ENCODE measurements around the gene FASTK. TPM values are rescaled to one million over a fixed set of nuclear protein-coding genes. Genes with fewer than 3 reads are reported as not detected.

Gene FASTK
- total RNA-seq, 2 donors from 2014 or later, result 64.0 to 71.0 TPM

GRCh38 chr7:151056283-151056665 lies 24.3 kb downstream of the FASTK start:
- H3K27me3 Mint-ChIP-seq (ENCODE audit: insufficient read depth), result peaks cover 28% of the 10 kb centered on the region
- peaks cover 7% of the 10 kb centered on the region for H3K36me3 Mint-ChIP-seq (ENCODE audit: low read depth)
- Histone ChIP-seq H3K27ac (ENCODE audit: low read depth, low read length) (no peak overlapping the region), H3K4me1 (ENCODE audit: control insufficient read depth, insufficient read depth, low read length) (peaks cover 11% of the 10 kb centered on the region), H3K9ac (ENCODE audit: extremely low read depth, low read length, poor library complexity, severe bottlenecking) (no peak overlapping the region), H3K27me3 (ENCODE audit: control insufficient read depth, insufficient read depth, low read length, poor library complexity, severe bottlenecking) (peaks cover 12% of the 10 kb centered on the region), H3K9me3 (ENCODE audit: control insufficient read depth, low read length) (no peaks in the 10 kb centered on the region), H3K36me3 (ENCODE audit: control insufficient read depth, insufficient read depth, low read length) (no peaks in the 10 kb centered on the region), H3K4me3 (ENCODE audit: low read length) (peak overlapping the region; percentile 94)
- H3K27ac Mint-ChIP-seq, result no peak overlapping the region
- peak overlapping the region; percentile 84 for H3K4me3 Mint-ChIP-seq
- H3K4me1 Mint-ChIP-seq, result peaks cover 27% of the 10 kb centered on the region
- DNase-seq, result no peak
- 85 to 100% methylated on average over 2 to 6 of the region's 6 CpGs for WGBS, 2 experiments (ENCODE audit: insufficient coverage in 1 of 2, insufficient read length in 1 of 2)
- no peaks in the 10 kb centered on the region for H3K9me3 Mint-ChIP-seq
- TF ChIP-seq CTCF (conservative IDR thresholded peaks at IDR 0.05), result no peak

GRCh38 chr7:151053751-151054150 lies 26.9 kb downstream of the FASTK start:
- H3K27me3 Mint-ChIP-seq (ENCODE audit: insufficient read depth), result peaks cover 51% of the 10 kb centered on the region
- TF ChIP-seq CTCF (conservative IDR thresholded peaks at IDR 0.05), result no peak

GRCh38 chr7:151053096-151053495 lies 27.5 kb downstream of the FASTK start:
- Mint-ChIP-seq H3K9me3 (no peaks in the 10 kb centered on the region), H3K4me3 (no peak overlapping the region), H3K27me3 (ENCODE audit: insufficient read depth) (peaks cover 54% of the 10 kb centered on the region), H3K4me1 (peaks cover 11% of the 10 kb centered on the region), H3K27ac (no peak overlapping the region), H3K36me3 (ENCODE audit: low read depth) (peaks cover 7% of the 10 kb centered on the region)
- Histone ChIP-seq H3K27me3 (ENCODE audit: control insufficient read depth, insufficient read depth, low read length, poor library complexity, severe bottlenecking) (peaks cover 31% of the 10 kb centered on the region), H3K4me3 (ENCODE audit: low read length) (no peak overlapping the region), H3K4me1 (ENCODE audit: control insufficient read depth, insufficient read depth, low read length) (no peaks in the 10 kb centered on the region), H3K27ac (ENCODE audit: low read depth, low read length) (no peak overlapping the region), H3K36me3 (ENCODE audit: control insufficient read depth, insufficient read depth, low read length) (no peaks in the 10 kb centered on the region), H3K9me3 (ENCODE audit: control insufficient read depth, low read length) (no peaks in the 10 kb centered on the region), H3K9ac (ENCODE audit: extremely low read depth, low read length, poor library complexity, severe bottlenecking) (no peak overlapping the region)
- no peak for TF ChIP-seq CTCF (conservative IDR thresholded peaks at IDR 0.05)
- WGBS, 2 experiments (ENCODE audit: insufficient coverage in 1 of 2, insufficient read length in 1 of 2), result 84 to 100% methylated on average over 1 to 3 of the region's 4 CpGs
- DNase-seq, result no peak

More at GRCh38 chr7:151053751-151054150, 26.9 kb downstream of the FASTK start:
- H3K36me3 ChIP-seq (ENCODE audit: control insufficient read depth, insufficient read depth, low read length), result no peaks in the 10 kb centered on the region
- 87 to 90% methylated on average over 3 to 8 of the region's 8 CpGs for WGBS, 2 experiments (ENCODE audit: insufficient coverage in 1 of 2, insufficient read length in 1 of 2)
- no peak overlapping the region for H3K27ac Mint-ChIP-seq
- peaks cover 17% of the 10 kb centered on the region for H3K4me1 Mint-ChIP-seq
- no peaks in the 10 kb centered on the region for H3K9me3 Mint-ChIP-seq
- no peak overlapping the region for H3K4me3 Mint-ChIP-seq
- H3K36me3 Mint-ChIP-seq (ENCODE audit: low read depth), result peaks cover 7% of the 10 kb centered on the region
- H3K27ac ChIP-seq (ENCODE audit: low read depth, low read length), result no peak overlapping the region
- peaks cover 31% of the 10 kb centered on the region for H3K27me3 ChIP-seq (ENCODE audit: control insufficient read depth, insufficient read depth, low read length, poor library complexity, severe bottlenecking)
- H3K4me1 ChIP-seq (ENCODE audit: control insufficient read depth, insufficient read depth, low read length), result peaks cover 5% of the 10 kb centered on the region
- H3K9ac ChIP-seq (ENCODE audit: extremely low read depth, low read length, poor library complexity, severe bottlenecking), result no peak overlapping the region
- H3K4me3 ChIP-seq (ENCODE audit: low read length), result no peak overlapping the region
- no peaks in the 10 kb centered on the region for H3K9me3 ChIP-seq (ENCODE audit: control insufficient read depth, low read length)
- no peak for DNase-seq
